HG03432 (cell line): Measurements from ENCODE around the gene MGMT.

ENCODE experiments used
- ATAC-seq: cut with Tn5 transposase; IDR thresholded peaks from one replicate; pipeline ENCODE4 v1.9.1; 2021; ENCODE audit warnings: mild to moderate bottlenecking, moderate library complexity; ENCODE audit not compliant: unreplicated experiment

MGMT gene

GRCh38 chr10:129725482-129725881, 258.4 kb downstream of the MGMT start:
- ATAC-seq: no peak

- ATAC-seq: no peak
These were observed 259.0 kb downstream of the MGMT start for GRCh38 chr10:129725890-129726631.

- ATAC-seq: no peak
These were observed 260.0 kb downstream of the MGMT start for GRCh38 chr10:129727071-129727470.

GRCh38 chr10:129727495-129727894, 260.5 kb downstream of the MGMT start:
- ATAC-seq: no peak

GRCh38 chr10:129728246-129728820, 261.3 kb downstream of the MGMT start:
- ATAC-seq: no peak

- ATAC-seq: no peak
These were observed 262.1 kb downstream of the MGMT start for GRCh38 chr10:129728905-129729795.

GRCh38 chr10:129730272-129730992, 263.4 kb downstream of the MGMT start:
- no peak for ATAC-seq

GRCh38 chr10:129730993-129731325, 263.9 kb downstream of the MGMT start:
- ATAC-seq: no peak

GRCh38 chr10:129740532-129741279, 273.7 kb downstream of the MGMT start:
- ATAC-seq: no peak

GRCh38 chr10:129741280-129741977, 274.4 kb downstream of the MGMT start:
- ATAC-seq: no peak

- ATAC-seq: no peak
These were observed 275.1 kb downstream of the MGMT start for GRCh38 chr10:129741978-129742741.

GRCh38 chr10:129742742-129743550, 275.9 kb downstream of the MGMT start:
- ATAC-seq: no peak

GRCh38 chr10:129743738-129744133, 276.7 kb downstream of the MGMT start:
- ATAC-seq: no peak

GRCh38 chr10:129744134-129745111, 277.4 kb downstream of the MGMT start:
- no peak for ATAC-seq

GRCh38 chr10:129745186-129745750, 278.2 kb downstream of the MGMT start:
- no peak for ATAC-seq

GRCh38 chr10:129754211-129755050, 287.4 kb downstream of the MGMT start:
- ATAC-seq: no peak
